Stomach (tissue), 9 donors: ENCODE data around the gene MATK. TPM values are rescaled to one million over a fixed set of nuclear protein-coding genes. Genes with fewer than 3 reads are reported as not detected.
"Not testable (repeated sequence)": the region's sequence is repeated elsewhere in the genome, so short reads cannot be mapped to it uniquely, and the experiment has no call there.

Experiments
- DNase-seq, 2 donors: peaks; one replicate each; pipeline versions ENCODE4 v3.0.0 to v3.0.0-alpha.2; 2013 to 2019
- H3K27ac ChIP-seq, 5 donors: fragments of 200-600 bp in 4 of 5; sonication (generic) in 4 of 5; one replicate each; pipeline ENCODE4 v1.5.1; 2013 to 2019; ENCODE audit warnings: mild to moderate bottlenecking in 1 of 5, moderate library complexity in 1 of 5
- H3K27me3 ChIP-seq, 3 donors: fragments of 200-600 bp; sonication (generic); one replicate each; pipeline ENCODE4 v1.5.1; 2017 to 2019; ENCODE audit warnings: mixed run types in 1 of 3
- H3K36me3 ChIP-seq, 4 donors: fragments of 200-600 bp; sonication (generic); 1 replicate in 3 of 4; 2 replicates in 1 of 4; pipeline ENCODE4 v1.5.1; 2016 to 2019
- H3K4me1 ChIP-seq, 4 donors: fragments of 200-600 bp; sonication (generic); one replicate each; pipeline ENCODE4 v1.5.1; 2016 to 2019
- H3K4me3 ChIP-seq, 4 donors: fragments of 200-600 bp; sonication (generic) in 3 of 4; one replicate each; pipeline ENCODE4 v1.5.1; 2016 to 2019; ENCODE audit warnings: mild to moderate bottlenecking in 1 of 4
- H3K9me3 ChIP-seq, 4 donors: fragments of 200-600 bp; sonication (generic); one replicate each; pipeline ENCODE4 v1.5.1; 2016 to 2019
- CTCF ChIP-seq, 7 experiments: fragments of 450-650 bp in 4 of 7; fragments of 200-600 bp in 3 of 7; sonication (generic) in 3 of 7; IDR thresholded peaks; one replicate each; pipeline ENCODE4 v1.5.1; 2016 to 2019; ENCODE audit warnings: antibody characterized with exemption in 7 of 7, control low read depth in 2 of 7, mild to moderate bottlenecking in 1 of 7
- EP300 ChIP-seq: sonication (generic); formaldehyde crosslinking; IDR thresholded peaks from one replicate; pipeline ENCODE4 v1.6.1; 2017; ENCODE audit warnings: antibody characterized with exemption
- POLR2A ChIP-seq, 4 donors: fragments of 450-650 bp; IDR thresholded peaks; one replicate each; pipeline ENCODE4 v1.6.1; 2016; ENCODE audit warnings: antibody characterized with exemption in 4 of 4, control low read depth in 2 of 4, mild to moderate bottlenecking in 1 of 4, moderate library complexity in 1 of 4
- POLR2AphosphoS5 ChIP-seq, 3 donors: sonication (generic); formaldehyde crosslinking; IDR thresholded peaks; one replicate each; pipeline ENCODE4 v1.6.1; 2016; ENCODE audit warnings: antibody characterized with exemption in 3 of 3
- WGBS, 5 donors: extraction: QIAGEN DNeasy Blood & Tissue Kit in 3 of 5; methylation state at CpG; one replicate each; pipeline versions ENCODE4 v1.1.5 to v1.1.7; 2013 to 2018; 5-methylcytosine and 5-hydroxymethylcytosine counted together
- intact Hi-C: fragments of 100-400 bp; cut with DNase I; formaldehyde crosslinking; loops from one replicate; pipeline ENCODE4 v1.15.1; 2023; ENCODE audit warnings: low total_unique reads
- polyA plus RNA-seq, 3 donors: library from polyadenylated mRNA; stranded (reverse); fragments of 200-250 nt; gene quantifications; one replicate each; pipeline ENCODE4 v1.2.3, GENCODE V29; 2013
- total RNA-seq, 5 donors: library from RNA; depleted of rRNA; stranded (reverse); fragments of >200 nt; gene quantifications; one replicate each; pipeline versions ENCODE4 v1.1.0 to v1.2.3, GENCODE V29; 2014 to 2016
- donor health status: healthy with polysubstance abuse.
- donor health status: Bipolar disorder and iron deficiency.
- donor health status: healthy.

MATK gene
- total and polyA plus RNA-seq, 8 donors = 1.4 to 48.7 (median 3.4) TPM; not detected in 1

- Histone ChIP-seq H3K27me3 (no peaks in the 10 kb centered on the region), H3K4me1 (peaks cover 6 to 21% (median 10%) of the 10 kb centered on the region in 4 donors), H3K4me3 (no peak overlapping the region), H3K9me3 (no peaks in the 10 kb centered on the region), H3K27ac (no peak overlapping the region), H3K36me3 (peaks cover 35 to 56% (median 51%) of the 10 kb centered on the region in 4 donors)
- DNase-seq = no peak
- intact Hi-C loops = no loop called here
- WGBS, 5 donors = 82 to 89% (median 86%) methylated on average over 23 to 25 of the region's 25 CpGs
- TF ChIP-seq POLR2A (IDR thresholded peaks at IDR 0.05) (no peak), POLR2AphosphoS5 (IDR thresholded peaks at IDR 0.05) (no peak), EP300 (no peak), CTCF (IDR thresholded peaks at IDR 0.05) (no peak)
Measured at GRCh38 chr19:3768015-3768747, 18.0 kb downstream of the MATK start.

GRCh38 chr19:3767050-3767449 lies 19.1 kb downstream of the MATK start:
- no peak for DNase-seq
- Histone ChIP-seq H3K9me3 (no peaks in the 10 kb centered on the region), H3K4me1 (peaks cover 8 to 27% (median 15%) of the 10 kb centered on the region in 4 donors), H3K36me3 (peaks cover 35 to 56% (median 51%) of the 10 kb centered on the region in 4 donors), H3K27ac (no peak overlapping the region), H3K27me3 (no peaks in the 10 kb centered on the region), H3K4me3 (no peak overlapping the region)
- WGBS, 5 donors = 87 to 96% (median 94%) methylated on average over 14 to 23 of the region's 23 CpGs
- TF ChIP-seq EP300 (no peak), POLR2A (IDR thresholded peaks at IDR 0.05) (no peak), CTCF (IDR thresholded peaks at IDR 0.05) (no peak), POLR2AphosphoS5 (IDR thresholded peaks at IDR 0.05) (no peak)
- intact Hi-C loops = no loop called here

- Histone ChIP-seq H3K9me3 (no peaks in the 10 kb centered on the region), H3K4me1 (peaks cover 12 to 32% (median 20%) of the 10 kb centered on the region in 4 donors), H3K27me3 (no peaks in the 10 kb centered on the region), H3K36me3 (peaks cover 35 to 56% (median 51%) of the 10 kb centered on the region in 4 donors), H3K27ac (no peak overlapping the region), H3K4me3 (no peak overlapping the region)
- TF ChIP-seq EP300 (no peak), POLR2A (IDR thresholded peaks at IDR 0.05) (no peak), POLR2AphosphoS5 (IDR thresholded peaks at IDR 0.05) (no peak), CTCF (IDR thresholded peaks at IDR 0.05) (no peak)
- no peak for DNase-seq
- intact Hi-C loops = no loop called here
- 81 to 87% (median 84%) methylated on average over 7 of the region's 7 CpGs for WGBS, 5 donors
Measured at GRCh38 chr19:3766520-3766919, 19.7 kb downstream of the MATK start.

- H3K9me3 ChIP-seq, H3K4me3 ChIP-seq, H3K27me3 ChIP-seq, H3K27ac ChIP-seq, DNase-seq, intact Hi-C loops: not testable (repeated sequence)
- peaks cover 12 to 37% (median 24%) of the 10 kb centered on the region in 4 donors for H3K4me1 ChIP-seq
- WGBS, 5 donors = 90 to 97% (median 96%) methylated on average over 5 of the region's 5 CpGs
- peaks cover 35 to 56% (median 51%) of the 10 kb centered on the region in 4 donors for H3K36me3 ChIP-seq
Measured at GRCh38 chr19:3765757-3766156, 20.4 kb downstream of the MATK start.

- WGBS, 5 donors = 89 to 92% (median 92%) methylated on average over 12 of the region's 12 CpGs
Measured at GRCh38 chr19:3765121-3765520, 21.1 kb downstream of the MATK start.

More at GRCh38 chr19:3765121-3765520, 21.1 kb downstream of the MATK start:
- H3K4me3 ChIP-seq = no peak overlapping the region
- peaks cover 35 to 54% (median 50%) of the 10 kb centered on the region in 4 donors for H3K36me3 ChIP-seq
- H3K27me3 ChIP-seq = no peaks in the 10 kb centered on the region
- no peak for DNase-seq
- intact Hi-C loops = no loop called here
- TF ChIP-seq CTCF (IDR thresholded peaks at IDR 0.05) (no peak), POLR2A (IDR thresholded peaks at IDR 0.05) (no peak), POLR2AphosphoS5 (IDR thresholded peaks at IDR 0.05) (no peak), EP300 (no peak)
- no peak overlapping the region for H3K27ac ChIP-seq
- H3K4me1 ChIP-seq = peaks cover 12 to 43% (median 30%) of the 10 kb centered on the region in 4 donors
- H3K9me3 ChIP-seq = no peaks in the 10 kb centered on the region
